Epithelial cell of prostate (primary cell): ENCODE results near the gene TCFL5.
"Not testable (repeated sequence)": the region's sequence is repeated elsewhere in the genome, so short reads cannot be mapped to it uniquely, and the experiment has no call there.

Source experiments
- DNase-seq: peaks from one replicate; pipeline ENCODE4 v3.0.0-alpha.2; 2011; ENCODE audit warnings: low read depth, low spot score
- H3K27ac ChIP-seq: fragments of 450-650 bp; 2 replicates; pipeline ENCODE4 v1.5.1; 2017; ENCODE audit warnings: mild to moderate bottlenecking

TCFL5 gene

DNA sequence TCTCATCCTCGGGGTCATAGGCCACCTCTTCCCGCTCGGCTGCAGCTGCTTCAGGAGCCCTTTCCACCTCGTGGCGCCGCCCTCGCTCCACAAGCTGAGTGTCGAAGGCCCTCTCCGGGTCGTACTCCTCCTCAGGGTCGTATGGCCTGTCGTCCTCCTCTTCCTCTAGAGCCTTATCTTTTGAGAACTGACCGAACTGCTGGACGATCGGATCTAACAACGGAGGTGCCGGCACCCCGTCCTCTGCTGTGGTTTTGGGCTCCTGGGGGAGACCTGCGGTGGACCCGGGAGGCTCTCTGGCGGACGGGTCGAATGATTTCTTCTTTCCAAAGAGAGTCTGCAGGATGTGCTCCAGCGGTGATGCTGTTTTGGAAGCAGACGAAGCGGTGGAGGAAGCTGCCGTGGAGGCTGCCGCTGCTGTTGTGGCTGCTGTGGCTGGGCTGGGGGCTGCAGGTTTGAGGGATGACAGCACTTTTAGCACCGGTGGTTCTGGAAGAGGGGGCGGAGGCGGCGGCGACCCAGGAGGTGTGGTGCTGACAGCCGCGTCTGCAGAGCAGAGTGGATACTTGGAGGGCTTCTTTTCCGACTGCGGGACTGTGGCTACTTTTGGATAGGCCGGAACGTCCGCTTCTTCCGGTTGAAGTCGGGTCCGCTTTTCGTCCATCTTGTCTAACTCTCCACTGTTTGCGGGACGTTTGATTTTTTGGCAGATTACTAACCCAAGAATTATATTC, 20.2 kb upstream of the TCFL5 start:
- no peak for DNase-seq
- no peak overlapping the region for H3K27ac ChIP-seq

DNA sequence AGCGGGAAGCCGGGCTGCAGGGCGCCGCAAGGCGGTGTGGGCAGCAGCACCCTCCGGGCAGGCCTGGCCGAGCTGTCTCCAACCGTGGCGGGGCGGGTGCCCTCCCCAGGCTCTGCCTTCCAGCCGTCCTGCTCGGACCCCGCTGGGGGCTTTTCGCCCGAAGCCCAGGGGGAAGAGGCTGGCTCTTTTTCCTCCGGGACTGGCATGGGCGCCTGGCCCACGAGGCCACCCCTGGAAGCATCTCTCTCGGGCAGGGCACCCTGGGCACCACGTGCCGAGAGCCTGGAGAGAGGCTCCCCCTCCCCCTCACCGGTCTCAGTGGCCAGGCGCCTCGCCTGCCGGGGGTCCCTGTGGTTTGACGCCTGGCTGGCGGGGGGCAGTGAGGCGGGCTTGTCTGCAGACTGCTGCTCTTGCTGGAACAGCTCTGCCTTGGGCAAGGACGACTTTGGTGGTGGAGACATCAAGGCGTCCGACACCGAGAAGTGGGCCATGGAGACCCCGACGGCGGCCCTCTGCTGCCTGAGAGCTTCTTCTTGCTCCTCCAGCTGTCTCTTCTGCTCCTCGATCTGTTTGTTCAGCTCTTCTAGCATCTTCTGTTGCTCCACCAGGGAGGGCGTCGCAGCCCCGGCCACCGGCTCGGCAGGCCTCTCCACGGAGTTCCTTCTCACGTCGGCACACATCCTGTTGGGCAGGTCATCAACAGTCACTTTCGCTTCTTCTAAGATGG, 19.5 kb upstream of the TCFL5 start:
- no peak for DNase-seq
- H3K27ac ChIP-seq, result no peak overlapping the region

DNA sequence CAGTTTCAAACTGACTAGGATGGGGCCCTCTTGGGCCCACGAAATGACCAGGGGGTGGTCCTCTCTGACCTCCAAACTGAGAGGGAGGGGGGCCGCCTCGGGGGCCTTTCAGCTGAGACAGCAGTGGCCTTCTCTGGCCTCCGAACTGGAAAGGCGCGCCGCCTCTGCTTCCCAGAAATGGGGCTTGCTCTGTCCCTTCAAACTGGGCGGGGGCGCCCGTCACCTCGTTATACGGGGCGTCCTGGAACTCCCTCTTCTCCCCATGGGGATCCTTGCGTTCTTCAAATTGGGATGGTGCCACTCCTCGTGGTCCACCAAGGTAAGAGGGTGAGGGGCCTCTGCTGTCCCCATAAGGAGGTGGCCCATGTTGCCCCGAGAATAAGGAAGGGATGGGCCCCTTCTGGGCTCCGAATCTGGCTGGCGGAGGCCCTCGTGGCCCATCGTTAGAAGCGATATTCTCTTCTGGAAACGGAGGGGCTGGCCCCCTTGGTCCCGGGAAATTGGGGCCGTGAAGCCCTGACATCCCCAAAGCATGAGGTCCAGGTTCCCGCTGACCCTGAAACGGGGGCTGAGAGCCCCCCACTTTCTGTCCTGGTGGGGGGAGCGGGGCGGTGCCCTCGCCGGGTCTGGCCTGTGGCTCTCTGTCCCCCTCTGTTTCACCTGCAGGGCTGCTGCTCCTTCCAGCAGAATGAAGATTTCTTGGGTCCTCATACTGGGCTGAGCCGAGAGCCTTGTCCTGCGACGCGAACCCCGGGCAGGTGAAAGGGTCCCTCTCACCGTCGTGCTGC, 18.7 kb upstream of the TCFL5 start:
- no peak for DNase-seq

DNA sequence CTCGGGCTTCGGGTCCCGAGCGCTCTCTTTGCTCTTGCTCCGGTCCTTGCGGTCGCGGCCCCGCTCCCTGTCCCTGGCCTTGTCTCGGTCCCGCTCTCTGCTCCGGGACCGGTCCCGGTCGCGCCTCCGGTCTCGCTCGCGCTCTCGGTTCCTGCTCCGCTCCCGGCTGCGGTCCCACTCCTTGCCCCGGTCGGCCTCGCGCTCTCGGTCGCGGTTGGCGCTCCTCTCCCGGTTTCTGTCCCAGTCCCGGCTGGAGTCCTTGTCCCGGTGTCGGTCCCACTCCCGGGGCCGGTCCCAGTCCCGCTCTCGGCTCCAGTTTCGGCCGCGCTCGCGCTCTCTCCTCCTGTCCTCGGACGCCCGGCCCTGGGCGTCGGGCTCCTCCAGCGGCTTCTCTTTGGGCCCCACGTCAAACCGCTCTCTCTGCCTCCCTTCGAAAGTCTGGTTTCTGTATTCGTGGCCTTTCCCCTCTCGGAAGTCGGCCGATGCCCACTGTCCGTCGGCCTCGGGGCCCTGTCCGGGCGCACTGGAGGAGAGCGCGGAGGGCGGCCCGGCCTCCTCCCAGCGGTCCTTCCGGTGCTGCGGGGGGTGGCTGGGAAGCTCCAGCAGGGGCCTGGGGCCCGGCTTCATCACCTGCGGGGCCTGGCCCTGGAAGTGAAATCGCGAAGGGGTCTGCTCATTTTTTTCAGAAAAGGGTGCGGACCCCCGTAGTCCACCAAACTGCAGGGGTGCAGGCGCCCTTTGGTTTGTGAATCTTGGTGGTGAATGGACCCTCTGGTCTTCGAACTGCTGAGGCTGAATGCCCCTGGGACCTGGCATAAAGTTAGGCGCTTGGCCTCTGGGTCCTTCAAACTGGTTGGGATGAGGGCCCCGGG, 17.9 kb upstream of the TCFL5 start:
- H3K27ac ChIP-seq, result no peak overlapping the region
- no peak for DNase-seq

More for the DNA sequence above, 18.7 kb upstream of the TCFL5 start:
- no peak overlapping the region for H3K27ac ChIP-seq

DNA sequence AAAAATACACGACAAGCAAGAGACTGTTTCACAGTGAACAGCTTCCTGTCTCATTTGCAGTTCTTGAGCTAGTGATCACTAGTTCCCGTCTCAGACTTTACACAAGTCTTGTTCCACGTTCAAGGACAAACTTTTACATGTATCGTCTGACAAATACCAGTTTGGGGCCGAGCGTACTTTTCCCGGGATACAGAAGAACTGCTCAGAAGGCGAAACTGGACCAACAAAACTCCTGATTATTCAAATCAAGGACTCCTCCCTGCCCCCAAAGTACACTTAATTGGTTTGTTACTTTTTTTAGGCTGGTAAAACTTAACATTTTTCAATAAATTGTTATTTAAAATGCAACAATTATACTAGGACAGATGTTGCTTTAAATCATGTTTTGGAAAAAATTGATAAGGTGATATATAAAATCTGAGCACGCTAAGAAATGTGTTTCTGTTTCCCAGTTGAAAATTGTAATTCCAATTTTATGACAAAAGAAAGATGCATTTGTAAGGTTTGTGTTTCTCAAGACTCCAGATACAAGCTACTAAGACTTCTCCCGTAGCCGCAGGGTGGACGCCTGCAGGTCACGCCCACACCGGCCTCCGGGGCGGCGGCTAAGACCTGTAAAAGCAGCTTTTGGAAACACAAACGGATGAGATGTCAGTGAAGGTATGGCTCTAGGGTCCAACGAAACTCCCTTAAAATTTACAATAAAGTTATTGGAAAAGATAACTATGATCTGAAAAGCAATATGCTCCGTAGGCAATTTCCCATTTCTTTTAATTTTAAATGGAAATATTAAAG, 16.8 kb upstream of the TCFL5 start:
- no peak overlapping the region for H3K27ac ChIP-seq
- no peak for DNase-seq

DNA sequence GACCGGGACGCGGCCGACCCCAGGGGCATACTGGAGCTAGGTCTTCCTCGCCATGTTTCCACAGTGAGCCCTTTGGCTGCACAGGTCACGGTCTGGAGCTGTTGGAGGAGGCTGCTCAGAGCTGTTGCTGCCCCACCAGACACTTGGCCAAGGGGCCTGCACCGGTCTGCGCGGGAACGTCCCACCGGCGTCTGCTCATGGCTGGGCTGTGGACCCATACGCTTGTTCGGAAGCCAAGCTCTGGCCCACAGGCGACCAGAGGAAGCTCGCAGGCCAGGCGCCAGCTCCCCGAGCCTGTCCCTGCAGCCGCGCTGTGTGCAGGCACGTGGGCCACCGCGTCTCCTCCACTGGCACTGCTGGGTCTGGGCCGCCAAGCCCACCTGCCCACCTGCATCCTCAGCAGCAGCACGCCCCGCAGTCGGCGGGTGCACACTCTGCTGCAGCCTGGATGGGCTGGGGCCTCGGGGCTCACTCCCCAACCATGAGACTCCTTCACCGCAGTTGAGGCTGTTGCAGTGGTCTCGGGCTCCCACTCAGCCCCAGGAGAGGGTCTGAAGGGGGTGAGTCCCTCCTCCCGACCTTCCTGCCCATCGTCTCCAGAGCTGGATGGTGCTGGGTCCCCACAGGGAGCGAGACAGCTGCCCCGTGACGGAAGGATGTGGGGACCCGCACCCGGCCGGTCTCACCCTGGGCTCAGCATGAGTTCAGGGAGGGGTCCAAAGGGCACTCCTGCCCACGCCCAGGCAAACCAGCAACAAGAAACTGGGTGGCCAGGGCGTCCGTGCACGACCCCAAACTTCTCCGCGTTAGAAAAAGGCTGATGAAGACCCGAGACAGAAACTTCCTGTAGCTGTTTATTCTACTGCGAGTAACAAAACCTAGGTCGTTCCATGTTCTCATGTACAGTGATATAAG, 15.5 kb upstream of the TCFL5 start:
- H3K27ac ChIP-seq, result no peak overlapping the region
- DNase-seq, result no peak

DNA sequence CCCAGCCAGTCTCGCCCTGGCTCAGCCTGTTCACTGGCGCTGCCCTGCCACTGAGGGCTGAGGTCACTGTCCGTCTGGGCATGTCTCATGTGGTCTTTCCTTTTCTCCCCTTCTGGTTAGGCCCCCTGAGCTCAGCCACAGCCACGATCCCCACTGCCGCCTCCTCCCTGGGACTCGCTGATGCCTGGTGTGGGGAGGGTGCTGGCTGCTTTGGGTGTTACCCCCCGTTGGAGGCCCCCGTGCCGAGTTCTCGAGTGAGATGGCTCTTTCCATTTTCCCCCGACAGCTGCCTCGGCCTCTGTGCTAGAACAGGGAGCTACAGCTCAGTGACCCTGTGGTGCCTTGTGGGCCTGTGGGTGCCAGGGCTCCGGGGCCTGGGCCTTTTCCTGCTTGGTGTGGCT, 14.9 kb upstream of the TCFL5 start:
- no peak overlapping the region for H3K27ac ChIP-seq
- no peak for DNase-seq

DNA sequence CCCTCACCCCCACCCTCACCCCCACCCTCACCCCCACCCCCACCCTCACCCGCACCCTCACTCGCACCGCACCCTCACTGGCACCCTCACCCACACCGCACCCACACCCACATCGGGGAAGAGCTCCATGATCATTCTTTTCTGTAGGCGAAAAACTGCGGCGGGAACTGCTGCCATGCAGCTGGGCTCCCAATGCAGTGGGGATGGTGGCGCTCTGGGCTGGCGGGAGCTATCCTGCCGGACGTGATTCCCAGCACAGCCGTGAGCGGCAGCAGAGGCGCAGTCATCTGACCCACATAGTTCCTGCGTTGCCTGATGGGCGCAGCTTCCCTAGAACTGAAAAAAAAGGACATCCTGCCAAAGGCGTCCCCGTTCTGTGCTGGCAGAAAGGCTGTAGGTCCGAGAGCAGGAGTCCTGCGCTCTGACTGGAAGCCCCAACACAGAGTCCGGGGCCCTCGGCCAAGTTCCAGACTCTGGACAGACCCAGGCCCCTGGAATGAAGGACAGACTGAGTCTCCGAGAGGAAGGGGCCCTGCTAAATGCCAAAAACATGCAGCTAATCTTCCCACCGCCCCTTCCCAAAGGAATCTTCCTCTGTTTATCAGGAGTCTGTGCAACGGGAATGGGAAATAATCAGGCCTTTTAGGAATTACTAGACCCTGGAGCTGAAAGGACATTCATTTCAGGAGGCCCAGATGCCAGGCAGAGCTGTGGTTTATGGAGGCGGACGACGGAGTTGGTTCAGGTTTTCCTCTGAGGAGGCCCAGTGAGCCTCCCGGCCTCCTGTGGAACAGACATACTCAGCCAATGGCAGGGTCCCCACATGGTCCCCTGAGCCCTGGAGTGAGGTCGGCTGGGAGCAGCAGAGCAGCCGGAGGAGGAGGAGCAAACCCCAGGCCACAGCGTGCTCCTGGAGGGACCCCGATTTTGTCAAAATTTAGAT, 14.1 kb upstream of the TCFL5 start:
- no peak for DNase-seq
- H3K27ac ChIP-seq, result peak overlapping the region; percentile 41

DNA sequence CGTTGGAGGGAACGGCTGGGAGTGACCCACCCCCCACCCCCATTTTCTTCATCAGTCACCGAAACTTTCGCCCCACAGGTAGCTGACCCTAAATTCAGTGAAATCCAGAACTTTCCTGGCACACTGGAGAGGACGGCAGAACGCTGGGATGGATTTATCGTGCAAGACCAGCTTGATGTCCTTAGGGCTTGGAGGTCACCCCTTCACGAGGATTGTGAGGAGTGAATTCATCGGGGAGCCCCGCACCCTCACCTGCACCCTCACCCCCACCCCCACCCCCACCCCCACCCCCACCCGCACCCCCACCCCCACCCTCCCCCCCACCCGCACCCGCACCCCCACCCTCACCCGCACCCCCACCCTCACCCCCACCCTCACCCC, 13.3 kb upstream of the TCFL5 start:
- DNase-seq, result no peak
- H3K27ac ChIP-seq, result no peak overlapping the region

DNA sequence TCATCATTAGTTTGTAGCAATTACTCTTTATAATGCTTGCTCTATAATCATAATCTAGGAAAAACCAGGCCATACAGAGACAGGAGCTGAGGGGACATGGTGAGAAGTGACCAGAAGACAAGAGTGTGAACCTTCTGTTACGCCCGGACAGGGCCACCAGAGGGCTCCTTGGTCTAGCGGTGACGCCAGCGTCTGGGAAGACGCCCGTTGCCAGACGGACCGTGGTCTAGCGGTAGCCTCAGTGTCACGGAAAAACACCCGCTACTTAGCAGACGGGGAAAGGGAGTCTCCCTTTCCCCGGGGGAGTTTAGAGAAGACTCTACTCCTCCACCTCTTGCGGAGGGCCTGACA, 12.0 kb upstream of the TCFL5 start:
- not testable (repeated sequence) for DNase-seq, H3K27ac ChIP-seq

DNA sequence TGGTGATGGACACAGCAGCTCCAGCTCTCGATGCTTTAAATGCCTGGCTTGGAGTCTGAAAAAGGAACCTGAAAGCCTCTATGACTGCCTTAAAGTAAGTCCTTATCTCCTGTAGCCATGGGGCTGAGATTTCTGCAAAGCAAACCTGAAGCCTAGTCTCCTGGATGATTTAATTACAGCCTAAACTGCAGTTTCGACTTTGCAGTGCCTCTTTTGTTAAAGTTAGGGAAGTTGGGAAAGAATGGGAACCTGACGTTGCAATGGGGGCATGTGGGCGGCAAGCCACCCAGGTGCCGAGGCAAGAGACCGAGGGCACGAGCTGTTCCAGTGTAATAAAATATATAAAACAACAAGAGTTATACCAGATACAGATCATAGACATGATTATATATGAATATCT, 11.7 kb upstream of the TCFL5 start:
- H3K27ac ChIP-seq, result no peak overlapping the region
- DNase-seq, result no peak

DNA sequence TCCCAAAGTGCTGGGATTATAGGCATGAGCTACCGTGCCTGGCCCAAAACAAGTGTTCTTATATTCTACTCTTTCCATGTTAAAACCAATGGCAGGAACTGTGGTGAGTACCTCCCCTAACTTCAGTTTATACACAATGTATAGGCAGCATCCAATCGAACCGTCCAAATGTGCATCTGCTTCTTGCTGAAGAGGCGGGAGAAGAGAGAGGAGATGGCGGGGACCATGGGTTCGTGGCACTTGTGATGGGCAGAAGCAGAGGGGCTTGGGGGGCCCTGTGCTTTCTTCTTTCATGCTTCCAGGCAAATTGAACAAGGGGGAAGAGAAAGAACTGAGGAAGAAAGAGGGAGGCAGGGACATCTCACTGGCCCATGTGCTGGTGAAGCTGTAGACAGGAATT, 11.2 kb upstream of the TCFL5 start:
- DNase-seq, result no peak
- H3K27ac ChIP-seq, result no peak overlapping the region

DNA sequence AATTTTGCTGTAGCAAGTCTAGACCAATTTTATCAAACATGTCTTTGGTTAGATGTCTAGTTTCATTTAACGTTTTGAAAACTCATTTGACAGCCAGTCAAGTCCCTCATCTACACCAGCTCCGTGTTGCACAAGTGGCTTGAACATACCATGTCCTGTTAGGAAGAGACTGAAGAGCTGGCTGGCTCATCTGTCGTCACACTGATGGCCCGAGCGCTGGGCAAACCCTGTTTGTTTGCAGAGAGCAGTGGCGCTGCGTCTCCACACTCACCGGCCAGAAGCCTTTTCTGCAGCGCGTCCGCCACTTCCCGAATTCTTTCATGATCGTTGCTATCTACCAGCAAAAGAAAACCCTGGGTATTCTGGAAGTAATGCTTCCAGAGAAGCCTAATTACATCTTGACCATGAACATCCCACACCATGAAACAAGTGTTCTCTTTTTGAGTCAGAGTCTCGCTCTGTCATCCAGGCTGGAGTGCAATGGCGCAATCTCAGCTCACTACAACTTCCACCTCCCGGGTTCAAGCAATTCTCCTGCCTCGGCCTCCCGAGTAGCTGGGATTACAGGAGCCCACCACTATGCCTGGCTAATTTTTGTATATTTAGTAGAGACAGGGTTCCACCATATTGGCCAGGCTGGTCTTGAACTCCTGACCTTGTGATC, 10.7 kb upstream of the TCFL5 start:
- no peak for DNase-seq
- H3K27ac ChIP-seq, result no peak overlapping the region

DNA sequence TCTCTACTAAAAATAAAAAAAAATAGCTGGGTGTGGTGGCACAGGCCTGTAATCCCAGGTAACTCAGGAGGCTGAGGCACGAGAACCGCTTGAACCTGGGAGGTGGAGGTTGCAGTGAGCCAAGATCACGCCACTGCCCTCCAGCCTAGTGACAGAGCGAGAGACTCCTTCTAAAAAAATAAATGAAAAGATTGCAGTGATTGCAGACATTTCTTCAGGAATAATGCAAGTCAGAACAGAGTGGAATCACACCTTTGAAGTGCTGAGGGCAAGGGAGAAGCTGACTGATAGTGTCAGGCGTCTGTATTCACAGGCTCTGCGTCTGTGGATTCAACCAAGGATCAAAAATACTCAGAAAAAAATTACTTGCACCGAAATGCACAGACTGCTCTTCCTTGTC, 2.6 kb upstream of the TCFL5 start:
- no peak overlapping the region for H3K27ac ChIP-seq
- no peak for DNase-seq

DNA sequence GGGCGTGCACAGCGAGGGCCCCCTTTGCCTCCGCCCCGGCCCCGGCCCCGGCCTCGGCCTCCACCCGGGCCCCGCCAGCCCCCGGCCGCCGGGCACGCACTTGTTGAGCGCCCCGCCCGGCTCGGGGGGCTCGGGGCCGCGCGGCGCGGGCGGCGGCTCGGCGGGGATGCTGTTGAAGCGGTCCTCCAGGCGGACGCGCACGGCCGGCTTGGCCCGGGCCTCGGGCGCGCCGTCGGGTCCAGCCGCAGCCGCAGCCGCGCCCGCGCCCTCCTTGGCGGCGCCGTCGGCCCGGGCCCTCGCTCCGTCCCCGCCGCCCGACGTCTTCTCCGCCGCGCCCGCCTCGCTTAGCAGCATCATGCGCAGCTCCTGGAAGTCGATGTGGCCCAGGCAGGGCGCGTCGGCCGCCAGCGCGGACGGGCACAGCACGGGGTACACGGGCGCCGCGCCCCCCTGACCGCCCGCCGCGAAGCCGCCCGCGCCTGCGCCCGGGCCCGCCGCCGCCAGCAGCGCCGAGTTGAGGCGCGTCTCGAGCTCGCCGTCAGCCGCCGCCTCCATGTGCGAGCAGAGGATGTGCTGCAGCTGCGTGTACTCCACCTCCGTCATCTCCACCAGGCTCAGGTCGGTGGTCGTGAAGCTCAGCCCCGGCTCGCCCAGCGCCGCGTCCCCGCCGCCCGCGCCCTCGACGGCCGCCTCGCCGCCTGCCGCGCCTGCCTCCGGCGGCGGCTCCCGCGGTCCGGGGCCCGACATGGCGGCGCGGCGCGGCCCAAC, 514 bp downstream of the TCFL5 start:
- DNase-seq, result no peak
- no peak overlapping the region for H3K27ac ChIP-seq

DNA sequence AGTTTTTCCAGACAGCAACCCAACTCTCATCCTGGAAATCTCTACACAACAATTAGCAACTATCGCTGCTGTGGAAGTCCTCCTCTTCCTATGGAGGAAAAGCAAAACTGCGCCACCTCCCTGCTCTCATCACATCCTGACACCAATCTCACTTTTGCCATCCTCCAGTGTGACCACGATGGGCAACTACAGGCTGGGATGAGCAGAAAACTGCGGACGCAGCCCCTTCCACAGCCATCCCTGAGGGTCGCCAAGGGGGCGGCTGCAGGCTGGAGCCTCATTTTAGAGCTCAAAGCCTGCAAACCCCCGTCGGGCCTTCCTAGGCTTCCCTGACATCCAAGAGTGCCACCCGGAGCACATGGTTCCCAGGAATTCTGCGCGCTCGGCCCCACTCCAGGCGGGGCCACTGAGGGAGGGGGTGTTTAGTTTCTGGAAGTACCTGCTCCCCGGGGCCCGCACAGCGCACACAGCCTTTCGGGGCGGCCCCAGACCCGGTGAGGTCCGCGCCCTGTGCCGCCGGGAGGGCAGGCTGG, 1.2 kb downstream of the TCFL5 start:
- DNase-seq, result no peak
- no peak overlapping the region for H3K27ac ChIP-seq
